Bone marrow (tissue), 2 donors: ENCODE results near the gene RET.
"Not testable (repeated sequence)": the region's sequence is repeated elsewhere in the genome, so short reads cannot be mapped to it uniquely, and the experiment has no call there.

Experiments
- DNase-seq, 2 donors: peaks; one replicate each; lab custom pipeline; 2025; lab: John Stamatoyannopoulos, UW

RET gene

DNA sequence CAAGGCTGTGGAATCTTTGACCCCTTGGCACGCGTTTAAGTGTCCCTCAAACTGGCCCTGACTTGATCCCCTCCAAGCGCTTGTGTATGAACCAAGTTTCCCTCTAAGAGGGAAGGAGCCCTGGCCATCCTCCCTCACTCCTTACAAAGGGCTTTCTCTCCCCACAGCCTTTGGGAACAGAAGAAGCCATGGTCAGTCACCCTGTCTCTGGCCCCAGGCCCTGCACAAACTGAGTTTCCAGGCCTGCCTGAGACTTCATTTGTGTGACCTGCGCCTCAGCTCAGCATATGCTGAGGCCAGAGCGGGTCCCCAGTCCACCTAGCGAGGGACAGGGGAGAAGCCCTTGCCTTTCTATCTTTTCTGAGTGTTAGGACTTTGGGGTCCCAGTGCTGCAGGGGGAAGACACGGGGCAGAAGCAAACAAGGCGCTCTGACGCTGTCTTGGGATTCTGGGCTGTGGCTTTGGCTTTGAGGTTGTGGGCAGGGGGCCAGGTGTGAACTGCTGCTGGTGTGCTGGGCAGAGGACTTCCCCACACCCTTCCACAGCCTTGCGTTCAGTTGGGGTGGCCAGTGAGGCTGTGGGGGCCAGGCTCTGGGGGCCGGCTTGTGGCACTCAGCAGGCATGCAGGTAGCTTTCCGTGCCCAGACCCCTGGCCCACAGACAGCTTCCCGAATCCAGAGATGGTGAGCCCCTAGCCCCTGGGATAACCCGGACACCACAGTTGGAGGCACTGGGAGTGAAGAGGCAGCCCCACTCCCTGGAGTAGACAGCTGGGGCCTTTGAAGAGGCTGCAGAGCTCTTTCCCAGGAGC, 1.5 kb downstream of the RET start:
- no peak for DNase-seq

- DNase-seq = peak in 1 of 2 donors; percentile 15
Observed at GRCh38 chr10:43078986-43079273, 2.1 kb downstream of the RET start.

DNA sequence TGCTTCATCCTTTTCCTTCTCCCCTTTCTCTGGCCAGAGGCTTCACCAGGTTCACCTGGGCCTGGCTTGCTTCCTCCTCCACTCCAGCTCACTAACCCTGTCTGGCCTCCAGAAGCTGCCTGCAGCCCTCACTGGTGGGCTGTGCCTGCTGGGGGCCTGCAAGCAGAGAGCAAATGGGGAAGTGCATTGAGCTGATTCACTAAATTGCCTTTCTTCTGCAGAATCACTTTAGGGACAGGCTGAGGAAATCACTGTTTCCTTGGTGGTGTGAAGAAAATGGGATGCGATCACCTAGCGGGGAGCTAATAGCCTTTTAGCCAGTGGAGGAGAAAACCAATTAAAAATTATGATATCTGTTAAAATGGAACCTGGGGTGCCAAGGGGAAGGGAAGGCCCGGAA, 3.0 kb downstream of the RET start:
- DNase-seq = no peak

DNA sequence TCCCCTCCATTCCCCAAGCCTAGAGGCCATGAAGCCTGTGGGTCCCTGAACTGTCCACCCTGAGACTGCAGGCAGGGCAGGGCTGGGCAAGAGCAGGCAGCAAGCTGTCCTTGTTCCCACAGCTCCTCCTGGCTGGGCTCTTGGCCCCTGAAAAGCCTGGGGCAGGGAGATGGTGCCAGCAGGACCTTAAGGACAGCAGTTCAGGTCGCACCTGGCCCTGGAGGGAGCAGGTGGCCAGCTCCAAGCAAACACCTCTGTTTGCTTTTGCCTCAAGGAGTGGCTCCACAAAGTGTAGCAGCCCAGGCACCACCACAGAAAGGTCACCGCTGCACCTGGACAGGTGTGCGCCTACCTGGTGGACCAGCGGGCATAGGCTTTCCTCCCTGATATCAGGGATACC, 5.2 kb downstream of the RET start:
- DNase-seq = no peak

DNA sequence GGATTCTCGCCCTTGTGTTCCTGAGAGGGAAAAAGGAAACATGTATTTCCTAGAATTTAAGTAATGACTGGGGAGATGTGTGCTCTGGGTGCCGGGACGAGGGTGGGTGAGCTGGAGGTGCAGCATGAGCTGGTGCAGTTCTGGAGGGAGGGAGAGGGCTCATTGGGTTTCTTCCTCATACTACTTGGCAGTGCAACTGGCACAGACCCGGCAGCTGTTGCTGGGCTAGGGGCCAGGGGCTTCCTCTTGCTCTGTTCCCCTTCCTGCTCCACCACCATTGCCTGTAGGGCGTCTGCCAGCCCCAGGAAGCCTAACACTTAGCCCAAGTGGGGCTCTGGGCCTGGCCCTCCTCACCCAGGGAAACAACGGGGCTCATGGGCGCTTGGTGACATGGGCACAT, 5.9 kb downstream of the RET start:
- DNase-seq = peak in 1 of 2 donors; percentile 62

DNA sequence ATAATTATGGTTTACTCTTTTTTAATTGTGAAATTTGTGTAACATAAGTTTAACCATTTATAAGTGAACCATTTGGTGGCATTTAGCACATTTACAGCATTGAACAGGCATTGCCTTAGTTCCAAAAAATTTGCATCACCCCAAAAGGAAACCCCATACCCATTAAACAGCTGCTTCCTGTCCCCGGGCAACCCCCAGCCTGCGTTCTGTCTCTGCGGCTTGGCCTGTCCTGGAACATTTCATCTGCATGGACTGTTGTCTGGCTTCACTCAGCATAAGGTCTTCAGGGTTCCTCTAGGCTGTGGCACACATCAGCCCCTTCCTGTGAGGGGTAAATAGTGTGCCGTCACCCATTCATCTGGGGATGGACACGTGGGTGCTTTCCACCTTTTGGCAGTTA, 6.9 kb downstream of the RET start:
- DNase-seq = peak in 1 of 2 donors; percentile 85

DNA sequence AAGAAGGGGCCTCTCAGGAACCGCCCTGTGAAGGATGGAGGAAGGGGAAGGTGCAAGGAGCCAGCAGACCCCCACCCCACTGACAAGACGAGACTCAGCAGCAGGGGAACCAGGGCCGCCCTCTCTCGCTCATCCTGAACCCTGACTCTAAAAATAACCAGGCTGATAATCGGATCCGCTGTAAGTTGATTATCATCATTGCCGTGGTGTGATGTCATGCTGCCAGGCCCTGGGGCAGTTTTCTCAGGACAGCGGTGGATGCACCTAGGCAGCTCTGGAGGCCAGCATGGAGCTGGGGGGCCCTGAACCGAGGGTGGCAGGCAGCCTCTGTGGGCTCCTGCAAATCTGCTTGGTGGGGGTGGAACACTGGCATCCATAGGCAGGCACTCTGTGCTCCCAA, 7.9 kb downstream of the RET start:
- DNase-seq = no peak

GRCh38 chr10:43086321-43086942, 9.6 kb downstream of the RET start:
- no peak for DNase-seq

GRCh38 chr10:43089519-43089918, 12.7 kb downstream of the RET start:
- DNase-seq = no peak

DNA sequence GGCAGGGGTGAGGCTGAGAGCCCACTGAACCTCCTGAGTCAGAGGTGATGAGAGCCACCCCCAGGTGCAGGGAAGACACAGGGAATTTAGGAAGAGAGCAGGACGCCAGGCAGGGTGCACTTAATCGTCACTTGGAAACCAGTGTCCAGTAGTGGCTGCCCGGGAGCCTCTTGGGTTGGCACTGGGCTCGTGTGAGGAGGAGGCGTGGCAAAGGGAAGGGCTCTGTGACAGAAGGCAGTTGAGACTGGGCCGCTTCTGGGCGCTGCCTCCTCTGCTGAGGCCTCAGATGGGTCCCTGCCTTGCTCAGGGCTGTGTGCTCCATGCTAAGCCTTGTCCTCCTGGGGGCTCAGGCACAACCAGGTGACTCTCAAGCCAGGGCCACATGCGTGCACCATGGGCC, 13.3 kb downstream of the RET start:
- DNase-seq = no peak

- no peak for DNase-seq
Observed at GRCh38 chr10:43090664-43091063, 13.8 kb downstream of the RET start.

DNA sequence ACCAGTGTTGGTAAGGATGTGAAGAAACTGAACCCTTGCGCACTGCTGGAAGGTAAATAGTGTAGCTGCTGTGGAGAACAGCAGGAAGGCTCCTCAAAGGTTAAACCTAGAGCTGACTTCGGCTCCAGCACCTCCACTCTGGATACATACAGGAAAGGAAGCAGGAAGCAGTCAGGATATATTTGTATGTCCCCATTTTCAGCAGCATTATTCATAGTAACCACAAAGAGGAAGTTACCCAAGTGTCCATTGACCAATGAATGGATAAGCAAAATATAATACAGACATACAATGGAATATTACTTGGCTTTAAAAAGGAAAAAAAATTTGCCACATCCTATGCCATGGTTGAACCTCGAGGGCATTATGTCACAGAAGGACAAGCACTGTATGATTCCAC, 15.0 kb downstream of the RET start:
- peak in 1 of 2 donors; percentile 46 for DNase-seq

- peak in 1 of 2 donors; percentile 4 for DNase-seq
Observed at GRCh38 chr10:43093423-43094076, 16.7 kb downstream of the RET start.

GRCh38 chr10:43094085-43094484, 17.2 kb downstream of the RET start:
- no peak for DNase-seq

GRCh38 chr10:43099339-43099738, 22.5 kb downstream of the RET start:
- DNase-seq = not testable (repeated sequence)

DNA sequence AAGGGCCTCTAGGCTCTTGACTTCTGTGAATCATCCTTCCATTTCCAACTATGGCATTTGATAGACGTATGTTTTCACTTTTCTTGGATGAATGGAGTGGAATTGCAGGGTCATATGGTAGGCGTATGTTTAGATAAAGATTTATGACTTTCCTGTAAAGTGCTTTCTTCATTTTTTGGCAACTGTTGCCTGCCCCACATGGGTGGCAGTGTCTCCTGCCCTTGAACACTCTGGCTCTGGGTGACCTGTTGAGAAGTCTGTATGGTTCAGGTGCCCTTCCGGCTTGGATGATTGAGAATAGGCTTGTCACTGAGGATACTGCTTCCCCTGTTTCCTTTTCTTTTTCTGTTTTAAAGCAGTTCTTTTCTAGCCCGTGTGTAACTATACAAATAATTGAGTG, 23.1 kb downstream of the RET start:
- no peak for DNase-seq

DNA sequence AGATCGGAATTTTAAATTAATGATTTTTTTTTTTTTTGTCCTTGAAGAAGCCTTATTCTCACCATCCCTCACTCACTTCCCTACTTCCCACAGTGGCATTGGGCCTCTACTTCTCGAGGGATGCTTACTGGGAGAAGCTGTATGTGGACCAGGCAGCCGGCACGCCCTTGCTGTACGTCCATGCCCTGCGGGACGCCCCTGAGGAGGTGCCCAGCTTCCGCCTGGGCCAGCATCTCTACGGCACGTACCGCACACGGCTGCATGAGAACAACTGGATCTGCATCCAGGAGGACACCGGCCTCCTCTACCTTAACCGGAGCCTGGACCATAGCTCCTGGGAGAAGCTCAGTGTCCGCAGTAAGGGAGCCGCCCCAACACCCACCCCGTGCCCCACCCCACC, 23.5 kb downstream of the RET start:
- no peak for DNase-seq

DNA sequence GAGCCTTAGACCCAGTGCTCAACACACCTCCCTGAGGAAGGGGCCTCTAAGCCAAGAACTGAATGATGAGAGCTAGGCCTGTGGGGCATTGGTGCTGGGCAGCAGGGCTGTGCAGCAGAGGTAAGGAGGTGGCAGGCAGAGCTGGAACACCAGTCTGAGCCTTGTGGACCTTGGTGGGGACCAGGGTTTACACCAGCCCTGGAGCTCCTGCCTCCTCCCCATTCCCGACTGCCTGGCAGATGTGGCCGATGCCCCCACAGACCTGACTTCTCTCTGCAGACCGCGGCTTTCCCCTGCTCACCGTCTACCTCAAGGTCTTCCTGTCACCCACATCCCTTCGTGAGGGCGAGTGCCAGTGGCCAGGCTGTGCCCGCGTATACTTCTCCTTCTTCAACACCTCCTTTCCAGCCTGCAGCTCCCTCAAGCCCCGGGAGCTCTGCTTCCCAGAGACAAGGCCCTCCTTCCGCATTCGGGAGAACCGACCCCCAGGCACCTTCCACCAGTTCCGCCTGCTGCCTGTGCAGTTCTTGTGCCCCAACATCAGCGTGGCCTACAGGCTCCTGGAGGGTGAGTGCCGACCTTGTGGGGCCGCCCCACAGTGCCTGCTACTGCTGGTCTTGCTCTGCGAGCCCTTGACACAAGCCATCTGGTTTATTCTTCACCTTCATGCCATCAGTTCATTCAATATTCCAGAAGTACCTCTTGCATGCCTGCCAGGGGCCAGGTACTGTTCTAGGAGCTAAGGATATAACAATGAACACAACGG, 25.4 kb downstream of the RET start:
- no peak for DNase-seq

GRCh38 chr10:43105102-43105955, 28.5 kb downstream of the RET start:
- peak; percentile 45 to 66 for DNase-seq

GRCh38 chr10:43105956-43106229, 29.0 kb downstream of the RET start:
- no peak for DNase-seq

DNA sequence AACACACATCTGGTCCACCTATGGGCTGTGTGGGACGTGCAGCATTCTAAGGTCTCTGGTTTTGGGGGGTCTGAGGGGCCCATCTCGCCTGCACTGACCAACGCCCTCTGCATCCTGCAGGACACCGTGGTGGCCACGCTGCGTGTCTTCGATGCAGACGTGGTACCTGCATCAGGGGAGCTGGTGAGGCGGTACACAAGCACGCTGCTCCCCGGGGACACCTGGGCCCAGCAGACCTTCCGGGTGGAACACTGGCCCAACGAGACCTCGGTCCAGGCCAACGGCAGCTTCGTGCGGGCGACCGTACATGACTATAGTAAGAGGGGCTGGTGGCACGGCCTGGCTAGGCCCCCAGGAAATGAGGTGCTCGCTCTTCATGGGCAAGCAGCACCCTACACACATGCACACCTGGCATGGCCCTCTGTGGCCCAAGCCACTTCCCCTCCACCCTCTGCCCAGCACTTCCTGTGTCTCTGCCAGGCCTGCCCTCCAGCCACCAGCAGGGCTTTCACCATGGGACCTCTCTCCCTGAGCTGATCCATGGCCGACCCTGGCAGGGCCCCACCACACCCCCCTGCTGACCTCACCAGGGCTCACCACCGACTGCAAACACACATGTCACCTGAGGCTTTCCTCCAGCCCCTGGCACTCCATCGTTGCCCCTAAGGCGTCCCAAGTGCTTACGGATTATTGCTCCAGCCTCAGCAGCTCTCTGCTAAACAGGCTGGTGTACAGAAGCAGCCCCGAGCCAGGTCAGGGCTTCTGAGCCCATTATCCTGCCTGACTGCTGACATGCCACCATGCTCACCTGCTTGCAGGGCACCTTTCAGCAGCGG, 29.6 kb downstream of the RET start:
- DNase-seq = no peak
